ENCODE measurements around the gene FAM32A. TPM values are rescaled to one million over a fixed set of nuclear protein-coding genes. Genes with fewer than 3 reads are reported as not detected.

FAM32A gene
- total and polyA plus RNA-seq, 7 donors = 26.3 to 133 (median 44.2) TPM

- peaks cover 33% of the 10 kb centered on the region for H3K4me1 ChIP-seq
- ATAC-seq = no peak
- no peaks in the 10 kb centered on the region for H3K9me3 ChIP-seq
- intact Hi-C loops (cut with DNase I) = no loop called here
- no peak for DNase-seq
- H3K27ac ChIP-seq = no peak overlapping the region
- no peak for TF ChIP-seq CTCF (IDR thresholded peaks at IDR 0.05)
- no peaks in the 10 kb centered on the region for H3K27me3 ChIP-seq (ENCODE audit: insufficient read depth in 3 of 3, low read length in 2 of 3)
- peaks cover 0 to 44% of the 10 kb centered on the region in 2 donors for H3K36me3 ChIP-seq (ENCODE audit: insufficient read depth in 1 of 2, low read depth in 1 of 2)
- H3K4me3 ChIP-seq = no peak overlapping the region
- 84 to 89% (median 87%) methylated on average over 4 of the region's 4 CpGs for WGBS, 3 donors
Observed at GRCh38 chr19:16201011-16201391, 15.8 kb downstream of the FAM32A start.

- Histone ChIP-seq H3K4me1 (peaks cover 25% of the 10 kb centered on the region), H3K9me3 (no peaks in the 10 kb centered on the region), H3K27me3 (ENCODE audit: insufficient read depth in 3 of 3, low read length in 2 of 3) (no peaks in the 10 kb centered on the region), H3K36me3 (ENCODE audit: insufficient read depth in 1 of 2, low read depth in 1 of 2) (peaks cover 0 to 55% of the 10 kb centered on the region in 2 donors), H3K4me3 (no peak overlapping the region), H3K27ac (no peak overlapping the region)
- intact Hi-C loops (cut with DNase I) = no loop called here
- ATAC-seq (no peak), DNase-seq (no peak)
- TF ChIP-seq CTCF (IDR thresholded peaks at IDR 0.05) = no peak
- WGBS, 3 donors = 81 to 86% (median 84%) methylated on average over 22 of the region's 22 CpGs
Observed at GRCh38 chr19:16202320-16203255, 17.4 kb downstream of the FAM32A start.

- H3K4me3 ChIP-seq = no peak overlapping the region
- H3K4me1 ChIP-seq = peaks cover 24% of the 10 kb centered on the region
- WGBS, 3 donors = 85 to 87% (median 86%) methylated on average over 19 of the region's 19 CpGs
- ATAC-seq = no peak
- no peak overlapping the region for H3K27ac ChIP-seq
- TF ChIP-seq CTCF (IDR thresholded peaks at IDR 0.05) = no peak
- peaks cover 0 to 63% of the 10 kb centered on the region in 2 donors for H3K36me3 ChIP-seq (ENCODE audit: insufficient read depth in 1 of 2, low read depth in 1 of 2)
- H3K9me3 ChIP-seq = no peaks in the 10 kb centered on the region
- no peak for DNase-seq
- intact Hi-C loops (cut with DNase I) = no loop called here
- H3K27me3 ChIP-seq (ENCODE audit: insufficient read depth in 3 of 3, low read length in 2 of 3) = no peaks in the 10 kb centered on the region
Observed at GRCh38 chr19:16203256-16204004, 18.2 kb downstream of the FAM32A start.

- H3K36me3 ChIP-seq (ENCODE audit: insufficient read depth in 1 of 2, low read depth in 1 of 2) = peaks cover 4 to 69% of the 10 kb centered on the region in 2 donors
- 85 to 86% (median 86%) methylated on average over 4 to 5 of the region's 5 CpGs for WGBS, 3 donors
- no peak for DNase-seq
- H3K27ac ChIP-seq = no peak overlapping the region
- TF ChIP-seq CTCF (IDR thresholded peaks at IDR 0.05) = no peak
- no peaks in the 10 kb centered on the region for H3K27me3 ChIP-seq (ENCODE audit: insufficient read depth in 3 of 3, low read length in 2 of 3)
- intact Hi-C loops (cut with DNase I) = no loop called here
- ATAC-seq = no peak
- no peaks in the 10 kb centered on the region for H3K9me3 ChIP-seq
- H3K4me1 ChIP-seq = peaks cover 19% of the 10 kb centered on the region
- H3K4me3 ChIP-seq = no peak overlapping the region
Observed at GRCh38 chr19:16204005-16204294, 18.7 kb downstream of the FAM32A start.
